HG03565 (cell line): ENCODE data around the gene NPY4R.
"Not testable (repeated sequence)": the region's sequence is repeated elsewhere in the genome, so short reads cannot be mapped to it uniquely, and the experiment has no call there.

Experiments
- ATAC-seq: cut with Tn5 transposase; IDR thresholded peaks from one replicate; pipeline ENCODE4 v1.9.1; 2021; ENCODE audit warnings: mild to moderate bottlenecking, moderate library complexity; ENCODE audit not compliant: unreplicated experiment

NPY4R gene, protein sequence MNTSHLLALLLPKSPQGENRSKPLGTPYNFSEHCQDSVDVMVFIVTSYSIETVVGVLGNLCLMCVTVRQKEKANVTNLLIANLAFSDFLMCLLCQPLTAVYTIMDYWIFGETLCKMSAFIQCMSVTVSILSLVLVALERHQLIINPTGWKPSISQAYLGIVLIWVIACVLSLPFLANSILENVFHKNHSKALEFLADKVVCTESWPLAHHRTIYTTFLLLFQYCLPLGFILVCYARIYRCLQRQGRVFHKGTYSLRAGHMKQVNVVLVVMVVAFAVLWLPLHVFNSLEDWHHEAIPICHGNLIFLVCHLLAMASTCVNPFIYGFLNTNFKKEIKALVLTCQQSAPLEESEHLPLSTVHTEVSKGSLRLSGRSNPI

DNA sequence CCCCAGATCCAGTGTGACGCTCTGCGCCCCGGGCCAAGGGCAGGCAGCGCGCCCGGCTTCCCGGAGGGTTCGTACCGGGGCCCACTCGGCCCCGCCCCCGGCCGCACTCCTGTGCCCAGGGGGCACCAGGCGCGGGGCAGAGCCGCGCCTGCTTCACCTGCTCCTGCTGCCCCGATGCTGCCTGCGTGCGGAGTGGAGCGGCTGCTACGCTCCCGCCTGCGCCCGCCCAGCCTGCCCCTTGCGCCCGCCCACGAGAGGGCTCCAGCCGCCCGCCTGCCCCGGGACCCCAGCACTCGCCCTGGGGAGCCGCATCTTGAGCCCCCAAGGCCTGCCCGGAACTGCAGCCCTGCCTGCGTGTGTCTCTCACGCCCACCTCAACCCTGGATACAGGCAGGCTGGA lies at the start of gene NPY4R:
Gene NPY4R (minus strand): TSS at position 194 of the 400 bp plus-strand sequence. CDS start 3,323 bp downstream, outside the sequence.
- ATAC-seq = not testable (repeated sequence)

DNA sequence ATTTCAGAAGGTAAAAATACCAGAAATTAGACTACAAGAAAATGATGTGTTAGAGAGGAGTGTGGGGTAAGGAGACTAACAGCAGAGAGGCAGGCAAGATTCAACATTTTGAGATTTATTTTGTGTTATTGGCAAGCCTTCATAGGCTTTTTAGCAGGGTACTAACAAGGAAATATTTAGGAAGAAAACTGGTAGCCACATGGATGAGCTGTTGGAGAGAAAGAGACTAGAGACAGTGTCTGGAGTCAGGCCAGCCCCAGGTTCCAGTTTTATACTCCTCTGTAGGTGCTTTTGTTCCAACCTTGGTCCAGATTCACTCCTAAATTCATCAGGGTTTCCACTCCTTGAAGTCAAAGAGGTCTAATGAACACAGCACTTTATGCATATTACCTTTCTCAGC lies 49.6 kb upstream of the NPY4R start:
- no peak for ATAC-seq

DNA sequence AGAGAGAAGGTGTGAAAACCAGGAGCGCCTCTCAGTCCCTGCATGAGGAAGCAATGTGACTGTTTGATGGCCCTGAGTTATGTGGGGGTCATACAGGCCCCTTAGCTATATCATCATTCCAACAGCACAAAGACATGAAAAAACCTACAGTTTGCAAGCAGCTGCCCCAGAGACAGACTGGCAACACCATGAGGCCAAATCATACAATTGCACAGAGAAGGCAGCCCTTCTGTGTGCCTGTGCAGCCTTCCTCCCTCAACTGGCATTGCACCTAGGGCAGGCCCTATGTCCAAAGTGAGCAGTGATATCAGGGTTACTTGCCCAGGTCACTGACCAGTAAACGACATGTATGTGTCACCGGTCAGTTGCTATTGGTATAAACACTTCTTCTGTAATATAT lies 49.1 kb upstream of the NPY4R start:
- no peak for ATAC-seq

DNA sequence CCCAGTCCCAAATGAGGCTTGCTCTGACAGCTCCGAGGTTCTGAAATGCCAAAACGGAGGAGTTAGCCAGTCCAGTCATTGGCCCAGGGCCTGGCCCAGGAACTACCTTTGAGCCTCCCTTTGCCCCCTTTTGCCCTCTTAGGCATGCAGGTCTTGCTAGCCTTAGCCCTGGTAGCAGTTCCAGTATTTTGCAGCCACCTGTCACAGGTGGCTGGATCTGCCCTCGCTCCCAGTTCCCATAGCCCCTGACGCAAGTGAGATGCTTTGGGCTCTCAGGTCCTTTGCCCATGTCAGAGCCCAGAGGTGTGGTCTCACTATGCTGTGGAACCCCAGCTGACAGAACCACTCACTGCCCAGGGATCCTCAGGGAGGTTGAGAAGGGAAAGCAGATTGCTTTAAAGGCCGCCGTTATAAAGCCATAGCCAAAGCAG lies 48.7 kb upstream of the NPY4R start:
- ATAC-seq = no peak

DNA sequence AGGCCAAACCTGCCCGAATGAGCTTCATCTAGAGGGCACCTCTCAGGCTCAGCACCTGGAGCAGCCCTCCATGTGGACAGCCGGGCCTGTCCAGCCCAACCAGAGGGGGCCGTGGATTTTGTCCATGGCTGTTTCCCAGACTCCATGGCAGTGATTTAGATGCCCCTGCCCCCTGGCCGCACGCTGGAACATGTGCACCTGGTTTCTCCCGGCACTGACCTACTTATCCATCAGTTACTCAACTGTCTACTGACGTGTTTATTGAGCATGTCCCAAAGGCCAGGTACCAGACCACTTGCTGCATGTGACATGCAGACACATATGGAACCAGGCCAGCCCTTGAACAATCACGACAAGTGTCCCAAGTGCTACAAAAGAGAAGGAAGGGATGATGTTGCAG lies 47.6 kb upstream of the NPY4R start:
- ATAC-seq = not testable (repeated sequence)

DNA sequence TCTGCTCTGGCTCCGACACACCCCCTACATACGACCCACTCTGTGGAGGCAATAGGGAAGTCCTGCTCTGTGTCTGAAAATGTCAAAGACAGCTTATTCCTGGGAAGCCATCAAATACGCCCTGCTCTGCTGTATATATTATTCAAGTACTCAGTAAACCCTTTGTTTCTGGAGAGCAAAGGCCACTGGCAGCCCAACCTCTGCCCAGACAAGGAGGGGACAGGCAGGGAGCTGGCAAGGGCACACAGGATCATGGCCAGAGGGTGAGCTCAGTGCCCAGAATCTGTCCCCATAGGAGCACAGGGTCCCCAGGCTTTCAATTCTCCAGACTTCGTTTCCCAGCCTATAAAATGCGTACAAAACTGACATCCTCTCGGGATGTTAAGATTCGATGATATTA lies 47.0 kb upstream of the NPY4R start:
- not testable (repeated sequence) for ATAC-seq

DNA sequence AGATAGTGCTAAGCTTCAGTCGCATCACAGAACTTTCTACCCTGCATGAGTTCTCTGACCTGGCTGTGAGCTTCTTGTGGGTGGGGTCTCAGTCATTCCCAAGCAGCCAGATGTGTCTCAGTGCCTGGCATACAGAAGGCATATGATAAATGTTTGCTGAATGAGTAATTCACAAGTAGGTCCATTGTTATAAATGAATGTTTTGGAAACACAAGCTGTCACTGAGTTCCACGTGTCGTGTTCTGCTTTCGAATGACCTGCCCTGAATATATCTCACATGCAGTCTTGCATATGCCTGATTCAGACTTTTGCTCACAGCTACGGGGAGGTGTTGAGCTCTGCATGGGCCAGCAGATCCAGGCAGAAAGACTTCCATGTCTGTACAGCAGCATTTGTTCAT lies 46.2 kb upstream of the NPY4R start:
- not testable (repeated sequence) for ATAC-seq

DNA sequence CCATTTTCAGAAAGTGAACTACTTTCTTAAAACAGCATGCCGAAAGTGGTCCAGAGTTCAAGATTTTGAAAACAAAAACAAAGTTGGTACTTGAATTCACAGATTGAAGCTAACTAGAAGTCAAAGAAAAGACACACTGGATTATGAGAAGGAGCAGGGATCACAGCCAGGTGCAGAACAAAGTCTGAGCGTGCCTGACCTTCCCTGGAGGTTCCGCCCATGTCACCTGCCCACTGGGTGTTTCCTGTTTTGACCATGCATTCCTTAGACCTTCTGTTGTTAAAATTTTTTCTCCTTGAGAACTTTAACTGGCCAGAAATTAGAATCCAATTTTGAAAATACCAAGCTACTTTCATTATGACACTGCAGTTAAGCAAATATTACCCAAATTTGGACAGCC lies 34.2 kb upstream of the NPY4R start:
- not testable (repeated sequence) for ATAC-seq

DNA sequence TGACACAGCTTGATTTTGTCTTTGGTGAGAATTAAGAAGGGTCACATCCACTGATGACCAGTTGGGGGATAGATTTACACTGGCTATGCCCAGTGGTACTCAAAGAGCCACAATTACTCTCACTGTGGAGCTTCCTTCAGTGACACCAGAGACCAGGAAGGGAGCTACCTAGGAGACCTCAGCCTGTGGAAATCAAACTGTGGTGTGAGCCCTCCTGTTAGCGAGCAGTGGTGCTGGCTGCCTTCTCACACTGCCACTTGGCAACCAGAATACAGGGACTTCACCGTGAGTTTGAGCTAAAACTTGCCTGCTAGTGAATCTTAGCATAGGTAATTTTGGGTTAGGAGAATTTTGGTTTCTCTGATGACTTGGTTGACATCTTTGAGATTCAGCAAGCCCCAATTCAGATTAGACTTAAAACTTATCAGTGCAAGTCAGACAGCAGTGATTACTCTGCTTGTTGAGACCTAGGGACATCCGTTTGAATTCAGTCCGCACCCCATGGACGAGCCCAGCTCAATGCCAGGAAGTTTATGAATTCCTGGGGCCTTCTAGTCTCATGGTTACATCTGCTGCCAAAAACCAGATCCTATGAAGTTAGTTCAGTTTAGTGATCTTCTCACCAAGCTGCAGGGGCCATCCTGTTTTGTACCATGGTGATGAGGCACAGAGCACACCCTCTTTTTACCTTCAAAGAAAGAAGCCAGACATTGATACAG lies 33.4 kb upstream of the NPY4R start:
- not testable (repeated sequence) for ATAC-seq

DNA sequence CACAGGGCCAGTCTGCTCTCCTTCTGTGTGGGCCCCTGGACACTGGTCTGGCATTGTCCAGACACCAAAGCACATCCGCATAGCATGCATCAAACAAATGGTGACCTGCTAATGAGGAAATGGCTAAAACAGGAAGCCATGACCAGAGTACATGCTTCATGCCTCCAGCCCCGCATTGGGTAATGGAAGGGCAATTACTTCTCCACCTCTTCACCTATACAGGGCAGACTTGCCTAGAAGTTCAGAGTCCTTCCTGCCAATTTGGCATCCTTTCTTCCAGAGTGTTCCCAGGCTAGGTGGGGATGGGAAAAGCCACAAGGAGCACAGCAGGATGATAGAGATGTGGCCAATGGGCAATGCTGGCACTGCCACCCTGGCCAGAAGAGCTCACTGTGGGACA lies 32.1 kb upstream of the NPY4R start:
- ATAC-seq = not testable (repeated sequence)

DNA sequence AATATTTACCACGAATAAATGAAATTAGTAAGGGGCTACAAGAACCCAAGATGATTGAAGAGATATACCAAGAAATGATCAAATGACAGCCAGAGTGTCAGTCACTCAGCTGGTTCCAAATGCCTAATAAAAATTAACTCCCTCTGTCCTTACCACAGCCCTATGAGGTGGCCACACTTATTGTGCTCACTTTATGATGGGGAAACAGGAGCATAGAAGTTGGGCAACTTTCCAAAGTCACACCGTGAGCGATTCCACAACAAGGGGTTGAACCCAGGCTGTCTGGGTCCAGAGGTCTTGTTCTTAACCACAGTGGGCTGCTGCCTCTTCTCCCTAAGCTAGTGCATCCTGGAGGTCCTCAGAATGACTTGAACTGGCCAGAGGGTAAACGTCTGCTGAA lies 31.6 kb upstream of the NPY4R start:
- ATAC-seq = not testable (repeated sequence)

DNA sequence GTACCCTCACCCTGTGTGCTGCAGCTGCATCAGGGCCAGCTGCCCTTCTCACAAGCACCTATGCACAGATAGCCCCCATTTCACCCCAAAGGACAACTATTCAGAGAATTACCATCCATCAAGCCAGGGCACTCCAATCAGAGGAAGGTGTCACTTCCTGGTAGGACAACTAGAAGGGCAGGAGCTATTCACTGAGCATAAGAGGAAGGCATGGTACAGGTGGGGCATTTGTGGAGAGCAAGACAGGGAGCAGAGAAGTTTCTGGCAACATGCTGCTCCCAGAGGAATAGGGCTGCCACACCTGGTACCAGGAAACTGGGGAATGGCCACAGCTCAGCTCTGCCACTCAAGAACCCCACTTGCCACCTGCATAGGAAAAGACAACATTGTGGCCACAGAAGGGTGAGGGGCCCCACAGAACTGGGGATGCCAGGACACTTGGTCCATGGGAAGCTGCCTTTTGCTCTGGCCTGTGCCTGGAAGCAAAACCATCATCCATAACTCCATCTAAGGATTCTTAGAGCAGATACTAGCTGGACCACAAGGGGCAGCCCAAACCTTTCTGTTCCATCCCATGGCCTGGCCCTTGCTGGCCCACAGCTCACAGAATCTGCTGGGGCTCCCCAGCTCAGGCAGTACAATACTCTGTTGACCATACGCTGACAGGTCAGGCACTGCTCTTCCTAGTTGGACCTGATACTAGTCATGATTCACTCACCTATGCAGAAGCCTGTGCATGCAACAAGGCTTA lies 25.8 kb upstream of the NPY4R start:
- ATAC-seq = not testable (repeated sequence)

DNA sequence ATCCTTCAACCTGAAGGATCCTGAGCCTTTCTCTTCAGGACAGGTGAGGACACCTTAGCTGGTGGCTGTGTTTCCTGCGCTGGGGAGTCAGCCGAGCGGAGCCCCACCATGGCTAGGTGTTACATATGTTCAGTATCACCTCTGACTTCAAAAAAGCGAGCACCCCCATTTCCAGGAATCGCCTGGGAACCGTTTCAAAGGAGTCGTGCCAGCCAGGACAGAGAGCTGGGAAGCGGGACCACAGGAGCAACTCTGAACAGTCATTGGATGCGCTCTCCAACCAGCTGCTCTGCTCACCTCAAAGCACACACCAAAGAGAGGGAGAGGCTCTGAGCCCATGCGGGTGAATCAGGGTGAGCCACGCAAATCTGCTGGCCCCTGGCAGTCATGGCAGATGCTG lies 24.5 kb upstream of the NPY4R start:
- ATAC-seq = not testable (repeated sequence)

DNA sequence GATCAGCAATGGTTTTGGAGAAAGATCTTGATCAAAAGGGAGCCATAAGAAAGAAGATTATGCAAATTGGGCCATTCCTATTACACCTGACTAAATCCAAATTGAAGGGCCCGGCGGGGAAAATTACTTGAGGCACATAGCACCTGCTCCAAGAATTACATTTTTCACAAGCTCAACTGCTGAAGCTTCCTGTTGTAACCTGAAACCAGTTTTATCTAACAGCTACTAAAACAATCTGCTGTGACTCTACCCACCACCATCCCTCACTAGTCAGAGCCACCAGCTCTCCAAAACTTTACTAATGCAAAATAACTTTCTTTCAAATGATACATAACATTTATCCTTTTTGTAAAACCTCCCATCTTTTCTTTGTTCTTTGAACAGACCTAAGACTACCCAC lies 20.7 kb upstream of the NPY4R start:
- ATAC-seq = not testable (repeated sequence)

DNA sequence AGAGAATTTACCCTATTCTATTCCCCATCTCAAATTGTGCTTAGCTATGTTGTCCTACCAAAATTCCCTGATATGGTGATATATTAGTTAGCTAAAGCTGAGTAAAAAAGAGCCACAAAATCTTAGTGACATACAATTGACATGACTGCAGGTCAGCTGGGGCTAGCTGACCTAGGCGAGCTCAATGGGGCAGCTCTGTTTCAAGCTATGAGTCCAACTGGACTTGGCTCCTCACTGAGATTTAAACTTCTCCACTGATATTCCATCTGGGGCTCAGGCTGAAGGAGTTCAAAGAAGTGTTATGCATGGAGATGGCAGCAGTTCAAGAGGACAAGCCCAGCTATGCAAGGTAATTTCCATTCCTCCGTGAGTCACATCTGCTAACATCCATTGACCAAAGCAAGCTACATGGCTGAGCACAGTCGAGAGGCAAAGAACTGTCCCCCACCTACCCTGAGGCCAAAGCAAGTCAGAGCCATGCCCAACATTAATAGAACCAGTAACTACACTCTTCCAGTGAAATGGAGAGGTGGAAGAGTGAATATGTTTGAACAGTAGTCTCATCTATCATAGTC lies 9.1 kb upstream of the NPY4R start:
- not testable (repeated sequence) for ATAC-seq

DNA sequence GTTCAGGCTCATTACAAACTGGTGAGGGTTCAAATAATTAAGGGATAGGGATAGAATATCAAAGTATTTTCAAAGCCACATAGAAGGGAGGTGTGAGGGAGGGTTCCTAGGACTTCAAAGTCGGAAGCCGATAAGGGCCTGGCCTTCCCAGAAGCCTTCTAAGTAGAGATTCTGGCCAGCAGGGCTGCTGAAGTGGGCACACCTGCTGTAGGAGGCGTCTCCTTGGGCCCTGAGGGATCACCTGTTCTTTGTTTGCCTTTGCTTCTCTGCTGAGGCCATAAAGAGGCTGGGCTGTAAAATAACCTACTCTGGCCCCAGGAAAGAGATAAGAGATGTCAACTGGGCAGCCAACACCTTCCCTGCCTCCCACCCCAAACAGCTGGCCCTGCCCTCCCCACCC lies 8.0 kb upstream of the NPY4R start:
- not testable (repeated sequence) for ATAC-seq

DNA sequence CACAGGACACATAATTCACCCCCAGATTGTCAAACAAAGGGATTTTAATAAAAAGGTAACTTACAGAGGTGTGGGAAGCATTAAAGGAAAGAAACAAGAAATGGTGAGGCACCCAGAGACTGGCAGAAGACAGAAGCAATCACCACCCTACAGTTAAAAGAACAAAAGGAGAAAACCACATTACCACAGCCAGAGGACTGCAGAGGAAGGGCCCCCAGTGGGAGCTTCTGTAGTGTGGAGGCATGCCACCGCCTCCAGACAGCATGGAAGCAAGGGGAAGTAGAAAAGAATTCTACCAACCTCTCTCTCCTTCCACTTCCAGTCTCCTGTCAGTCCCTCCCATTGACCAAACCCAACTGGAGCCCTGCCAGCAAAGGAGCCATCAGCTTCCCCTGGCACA lies 4.4 kb upstream of the NPY4R start:
- not testable (repeated sequence) for ATAC-seq

DNA sequence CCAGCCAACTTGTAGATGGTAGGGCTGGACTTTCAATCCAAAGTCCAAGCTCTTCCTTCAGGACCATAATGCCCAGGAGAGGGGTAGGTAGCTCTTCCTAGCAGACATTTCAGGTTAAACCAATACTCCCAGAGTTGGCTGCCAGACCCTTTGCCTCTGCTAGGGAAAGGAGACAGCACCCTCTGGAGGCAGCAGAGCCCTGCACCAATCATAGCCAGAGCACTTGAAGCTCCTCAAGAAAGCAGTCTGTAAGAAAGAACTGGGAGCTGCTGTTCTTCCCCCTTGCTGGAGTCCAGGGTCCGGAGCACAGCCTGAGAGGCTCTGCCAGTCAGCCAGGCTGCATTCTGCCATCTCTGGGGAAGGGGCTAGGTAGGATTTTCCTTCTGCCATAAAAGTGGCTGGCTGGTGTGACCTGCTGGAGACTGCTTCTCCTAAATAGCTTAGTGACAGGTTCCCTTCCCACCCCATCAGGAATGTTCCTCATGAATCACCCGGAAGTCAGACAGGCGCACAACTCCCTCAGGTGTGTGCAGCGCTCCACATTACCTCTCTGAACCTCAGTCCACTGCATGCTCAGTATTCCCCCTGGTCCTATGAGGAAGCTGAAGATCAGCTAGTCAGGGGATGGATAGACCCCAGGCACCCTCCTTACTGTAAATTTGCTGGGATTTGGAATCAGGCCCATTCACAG lies 2.5 kb upstream of the NPY4R start:
- not testable (repeated sequence) for ATAC-seq

DNA sequence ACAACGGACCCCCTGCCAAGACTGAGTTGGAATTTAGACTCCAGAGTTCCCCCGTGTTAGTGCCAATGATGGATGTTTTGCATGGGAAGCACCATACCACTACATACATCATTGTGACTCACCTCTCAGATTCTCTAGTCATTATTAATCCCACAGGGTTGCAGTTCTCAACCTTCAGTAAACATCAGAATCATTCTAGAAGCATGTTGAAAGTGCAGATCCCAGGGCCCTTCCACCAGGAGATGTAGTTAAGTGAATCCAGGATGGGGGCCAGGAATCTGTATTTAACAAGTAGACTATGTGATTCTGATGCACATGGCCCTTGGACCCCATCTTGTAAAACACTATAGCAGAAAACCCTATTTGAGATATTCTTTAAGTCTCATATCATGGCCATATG lies 2.1 kb downstream of the NPY4R start:
- ATAC-seq = not testable (repeated sequence)

DNA sequence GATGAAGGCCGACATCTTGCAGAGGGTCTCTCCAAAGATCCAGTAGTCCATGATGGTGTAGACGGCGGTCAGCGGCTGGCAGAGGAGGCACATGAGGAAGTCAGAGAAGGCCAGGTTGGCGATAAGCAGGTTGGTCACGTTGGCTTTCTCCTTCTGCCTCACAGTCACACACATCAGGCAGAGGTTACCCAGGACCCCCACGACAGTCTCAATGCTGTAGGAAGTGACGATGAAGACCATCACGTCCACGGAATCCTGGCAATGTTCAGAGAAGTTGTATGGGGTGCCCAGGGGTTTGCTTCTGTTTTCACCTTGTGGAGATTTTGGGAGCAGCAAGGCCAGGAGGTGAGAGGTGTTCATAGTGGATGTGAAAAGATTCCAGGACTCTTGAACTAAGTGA lies 3.5 kb downstream of the NPY4R start:
- ATAC-seq = not testable (repeated sequence)
